ENCODE results near the gene WDR35.
"Not testable (repeated sequence)": the region's sequence is repeated elsewhere in the genome, so short reads cannot be mapped to it uniquely, and the experiment has no call there.

The WDR35 gene

DNA sequence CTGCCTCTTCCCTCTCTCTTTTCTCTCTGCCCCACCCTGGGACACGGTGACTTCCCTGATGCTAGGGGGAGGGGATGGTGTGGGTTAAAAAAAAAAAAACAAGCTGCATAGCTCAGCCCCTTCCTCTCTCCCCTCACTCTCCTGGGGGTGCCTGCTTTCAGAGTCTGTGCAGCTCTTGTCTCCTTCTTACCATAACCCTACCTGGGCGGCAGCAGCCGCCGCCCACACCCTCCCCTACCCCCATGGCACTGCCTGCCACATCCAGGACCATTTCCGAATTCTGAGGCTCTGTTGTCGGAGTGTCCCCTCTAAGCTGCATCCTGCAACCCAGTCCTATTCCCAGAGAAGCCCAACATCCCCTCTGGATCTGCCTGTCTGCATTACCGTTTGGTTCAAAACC lies 104.1 kb downstream of the WDR35 start:
- no peak for DNase-seq (ENCODE audit: extremely low spot score)
- ChIA-PET POLR2A (interaction anchor here (0.6 kb wide), 1 partner anchor 765 kb away, joined by 3 read pairs; the partner anchor contains the start of gene HS1BP3), CTCF (interaction anchor here (0.7 to 1.6 kb wide), 5 partner anchors 11 to 61 kb away, joined by 3 to 7 read pairs (median 3); no protein-coding TSS in a partner anchor)
- TF ChIP-seq, protein P1, sequence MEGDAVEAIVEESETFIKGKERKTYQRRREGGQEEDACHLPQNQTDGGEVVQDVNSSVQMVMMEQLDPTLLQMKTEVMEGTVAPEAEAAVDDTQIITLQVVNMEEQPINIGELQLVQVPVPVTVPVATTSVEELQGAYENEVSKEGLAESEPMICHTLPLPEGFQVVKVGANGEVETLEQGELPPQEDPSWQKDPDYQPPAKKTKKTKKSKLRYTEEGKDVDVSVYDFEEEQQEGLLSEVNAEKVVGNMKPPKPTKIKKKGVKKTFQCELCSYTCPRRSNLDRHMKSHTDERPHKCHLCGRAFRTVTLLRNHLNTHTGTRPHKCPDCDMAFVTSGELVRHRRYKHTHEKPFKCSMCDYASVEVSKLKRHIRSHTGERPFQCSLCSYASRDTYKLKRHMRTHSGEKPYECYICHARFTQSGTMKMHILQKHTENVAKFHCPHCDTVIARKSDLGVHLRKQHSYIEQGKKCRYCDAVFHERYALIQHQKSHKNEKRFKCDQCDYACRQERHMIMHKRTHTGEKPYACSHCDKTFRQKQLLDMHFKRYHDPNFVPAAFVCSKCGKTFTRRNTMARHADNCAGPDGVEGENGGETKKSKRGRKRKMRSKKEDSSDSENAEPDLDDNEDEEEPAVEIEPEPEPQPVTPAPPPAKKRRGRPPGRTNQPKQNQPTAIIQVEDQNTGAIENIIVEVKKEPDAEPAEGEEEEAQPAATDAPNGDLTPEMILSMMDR (IDR thresholded peaks at IDR 0.05; ENCODE audit: control extremely low read depth, extremely low read depth, low read depth, missing control alignments) = no peak

DNA sequence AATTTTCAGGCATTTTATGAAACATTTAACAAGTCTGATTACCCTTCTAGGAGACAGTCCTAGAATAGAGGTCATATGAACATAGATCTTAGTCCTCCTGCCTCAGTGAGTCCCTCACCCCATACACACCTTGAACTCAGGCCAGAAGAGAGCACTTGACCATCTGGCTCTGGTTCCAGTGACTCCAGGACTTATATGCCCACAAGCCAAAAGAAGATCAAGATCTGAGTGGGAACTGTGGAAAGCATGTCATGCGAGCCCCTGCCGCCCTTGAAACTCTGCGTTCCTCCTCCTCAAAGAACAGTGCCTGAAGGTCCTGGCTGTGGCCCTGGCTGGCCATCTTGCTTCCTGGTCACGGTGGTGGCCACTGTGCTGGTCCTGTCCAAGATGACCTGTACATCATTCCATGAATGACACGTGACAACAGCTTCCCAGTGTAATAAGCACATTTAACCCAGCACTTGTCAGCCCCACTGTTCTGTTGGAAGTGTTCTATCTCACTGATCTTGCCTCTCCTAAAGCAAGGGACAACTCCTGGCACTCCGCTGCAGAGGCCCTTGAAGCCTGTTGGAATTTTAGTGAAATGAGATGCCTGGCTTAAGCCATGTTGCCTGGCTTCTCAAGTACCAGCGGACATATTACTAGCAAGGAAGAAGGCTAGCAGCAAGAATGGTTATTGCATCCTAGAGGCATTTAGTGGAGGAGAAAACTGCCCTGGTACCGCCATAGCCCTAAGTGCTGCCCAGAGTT lies 105.8 kb downstream of the WDR35 start:
- TF ChIP-seq, protein P1 (IDR thresholded peaks at IDR 0.05; ENCODE audit: control extremely low read depth, extremely low read depth, low read depth, missing control alignments) = no peak
- ChIA-PET CTCF (interaction anchor here (1.3 to 1.6 kb wide), 3 partner anchors 9 to 279 kb away, joined by 3 to 7 read pairs (median 5); no protein-coding TSS in a partner anchor), POLR2A (no interaction called here)
- no peak for DNase-seq (ENCODE audit: extremely low spot score)

- ChIA-PET POLR2A (no interaction called here), CTCF (interaction anchor here (1.3 to 1.4 kb wide), 2 partner anchors 21 to 279 kb away, joined by 3 to 5 read pairs; no protein-coding TSS in a partner anchor)
- TF ChIP-seq, protein P1 (IDR thresholded peaks at IDR 0.05; ENCODE audit: control extremely low read depth, extremely low read depth, low read depth, missing control alignments) = no peak
- no peak for DNase-seq (ENCODE audit: extremely low spot score)
These were observed 106.4 kb downstream of the WDR35 start for GRCh38 chr2:19883486-19883885.

DNA sequence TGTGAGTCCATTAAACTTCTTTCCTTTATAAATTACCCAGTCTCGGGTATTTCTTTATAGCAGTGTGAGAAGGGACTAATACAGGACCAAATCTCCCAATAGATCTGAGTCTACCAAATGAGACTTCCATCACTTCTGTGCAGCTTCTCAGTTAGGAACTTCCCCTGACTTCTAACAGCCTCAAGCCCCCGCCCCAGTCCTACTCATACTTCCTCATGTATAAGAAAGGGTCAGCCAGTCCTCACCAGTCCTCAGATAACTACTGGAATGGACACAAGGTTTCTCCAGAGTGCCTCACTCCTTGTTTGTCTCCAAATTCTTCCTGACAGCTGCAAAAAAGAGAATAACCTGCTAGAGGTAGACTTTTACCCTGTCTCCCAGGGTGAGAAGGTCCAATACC lies 107.6 kb downstream of the WDR35 start:
- TF ChIP-seq, protein P1 (IDR thresholded peaks at IDR 0.05; ENCODE audit: control extremely low read depth, extremely low read depth, low read depth, missing control alignments) = no peak
- ChIA-PET CTCF (interaction anchor here (1.5 to 1.6 kb wide), 2 partner anchors 17 to 18 kb away, joined by 3 to 5 read pairs; no protein-coding TSS in a partner anchor), POLR2A (no interaction called here)
- no peak for DNase-seq (ENCODE audit: extremely low spot score)

GRCh38 chr2:19881908-19882265 lies 108.0 kb downstream of the WDR35 start:
- ChIA-PET POLR2A (no interaction called here), CTCF (interaction anchor here (0.8 to 1.6 kb wide), 3 partner anchors 8 to 18 kb away, joined by 3 to 5 read pairs (median 5); no protein-coding TSS in a partner anchor)
- TF ChIP-seq, protein P1 (IDR thresholded peaks at IDR 0.05; ENCODE audit: control extremely low read depth, extremely low read depth, low read depth, missing control alignments) = no peak
- no peak for DNase-seq (ENCODE audit: extremely low spot score)

DNA sequence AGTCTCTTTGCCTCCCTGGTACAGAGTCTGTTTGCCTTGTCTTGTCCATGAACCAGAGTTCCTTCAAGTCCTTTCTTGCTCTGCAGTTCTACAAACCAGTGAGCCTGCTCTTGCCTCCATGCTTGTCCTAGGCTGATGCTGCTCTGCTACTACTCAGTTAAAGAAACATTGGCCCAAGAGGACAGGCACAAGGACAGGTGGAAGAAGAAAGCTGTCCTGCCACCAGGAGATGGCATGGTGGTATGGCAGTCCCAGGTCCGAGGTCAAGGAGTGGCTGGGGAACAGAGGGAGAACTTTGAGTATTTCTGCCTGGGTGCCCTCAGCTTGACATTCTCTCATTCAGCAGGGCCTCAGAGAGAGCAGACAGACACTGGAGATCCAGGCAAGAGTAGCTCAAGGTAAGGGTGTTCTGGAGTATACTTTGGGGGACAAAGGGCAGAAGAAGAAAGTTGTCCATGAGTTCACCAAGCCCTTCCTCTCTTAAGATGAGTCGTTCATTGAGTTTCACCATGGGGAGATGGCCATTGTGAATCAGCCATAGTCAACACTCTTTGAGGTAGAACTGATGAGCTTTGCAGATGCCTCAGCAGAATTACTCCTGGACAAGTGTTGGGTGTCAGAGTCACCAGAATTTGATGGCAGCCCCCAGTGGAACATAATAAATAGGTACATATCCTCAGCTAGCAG lies 108.5 kb downstream of the WDR35 start:
- ChIA-PET POLR2A (no interaction called here), CTCF (interaction anchor here (0.8 to 1.6 kb wide), 3 partner anchors 9 to 18 kb away, joined by 3 to 5 read pairs (median 5); no protein-coding TSS in a partner anchor)
- TF ChIP-seq, protein P1 (IDR thresholded peaks at IDR 0.05; ENCODE audit: control extremely low read depth, extremely low read depth, low read depth, missing control alignments) = no peak
- no peak for DNase-seq (ENCODE audit: extremely low spot score)

- DNase-seq (ENCODE audit: extremely low spot score); POLR2A ChIA-PET: not testable (repeated sequence)
- CTCF ChIA-PET = interaction anchor here (0.8 kb wide), 1 partner anchor 9 kb away, joined by 3 read pairs; no protein-coding TSS in a partner anchor
These were observed 109.7 kb downstream of the WDR35 start for GRCh38 chr2:19880191-19880590.

Data from GM10248 (cell line).